GM12892 (cell line): ENCODE measurements around the gene TMEM221.

ENCODE experiments used
- POLR2A ChIP-seq: IDR thresholded peaks from 2 replicates; pipeline ENCODE4 v1.6.1; 2011; ENCODE audit warnings: low read depth, low read length, control low read depth
- TAF1 ChIP-seq: IDR thresholded peaks from 2 replicates; pipeline ENCODE4 v1.6.1; 2011; ENCODE audit warnings: low read depth, mild to moderate bottlenecking, control low read depth, low read length, borderline replicate concordance

DNA sequence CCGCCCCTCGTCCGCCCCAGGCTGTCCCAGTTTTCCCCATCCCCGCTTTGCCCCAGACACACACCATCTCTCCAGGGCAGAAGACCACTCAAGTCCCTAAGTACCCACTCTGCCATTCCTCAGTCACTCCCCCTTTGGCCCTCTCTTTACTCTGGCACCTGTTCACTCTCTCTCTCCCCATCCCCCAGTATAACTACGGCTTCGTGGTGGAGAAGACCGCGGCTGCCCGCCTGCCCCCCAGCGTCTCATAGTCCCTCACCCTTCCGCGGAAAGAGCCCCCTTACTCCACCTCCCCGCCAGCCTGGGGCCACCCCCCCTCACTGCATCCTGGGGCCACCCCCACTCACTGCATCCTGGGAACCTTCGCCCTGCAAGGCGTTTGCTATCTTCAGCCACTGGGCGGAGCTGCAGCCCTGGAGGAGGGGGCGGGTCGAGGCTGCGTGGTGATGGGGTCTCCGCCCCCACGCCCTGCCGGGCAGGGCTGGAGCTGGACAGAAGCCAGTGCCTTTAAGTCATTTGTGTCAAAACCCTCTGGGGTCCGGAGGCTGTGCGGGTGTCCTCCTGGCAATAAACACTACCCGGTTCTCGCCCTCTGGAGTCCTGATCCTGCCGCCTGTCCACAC is 23.6 kb downstream of the TMEM221 start:
- TF ChIP-seq POLR2A (no peak), TAF1 (no peak)
